SK-N-SH treated with all-trans-retinoic acid at 6 μM for 48 hours (cell line): ENCODE data around the gene NCDN.
A peak's percentile ranks its signal among the peaks of the same experiment; 100 is the strongest.

ENCODE experiments used
- ATAC-seq: fragments of 200-7000 bp; cut with Tn5 transposase; 3 replicates; pipeline ENCODE4 v1.9.1; 2020; ENCODE audit warnings: mild to moderate bottlenecking, moderate library complexity
- BACH2 ChIP-seq: fragments of 250-450 bp; sonication (Bioruptor Pico); IDR thresholded peaks from 2 replicates; pipeline ENCODE4 v1.9.0; 2021; ENCODE audit warnings: mild to moderate bottlenecking, borderline replicate concordance
- CSDC2 ChIP-seq: fragments of 250-450 bp; sonication (Bioruptor Pico); IDR thresholded peaks from 2 replicates; pipeline ENCODE4 v1.5.0; 2020; ENCODE audit warnings: mild to moderate bottlenecking, moderate library complexity
- ESRRG ChIP-seq: fragments of 250-450 bp; sonication (Bioruptor Pico); IDR thresholded peaks from 2 replicates; pipeline ENCODE4 v1.6.1; 2021; ENCODE audit warnings: mild to moderate bottlenecking
- GLIS3 ChIP-seq: fragments of 250-450 bp; sonication (Bioruptor Pico); IDR thresholded peaks from 2 replicates; pipeline ENCODE4 v1.5.0; 2020; ENCODE audit warnings: mild to moderate bottlenecking, moderate library complexity
- ISL1 ChIP-seq: fragments of 250-450 bp; sonication (Bioruptor Pico); IDR thresholded peaks from 2 replicates; pipeline ENCODE4 v2.1.2; 2022; ENCODE audit warnings: mild to moderate bottlenecking, moderate library complexity
- PPARA ChIP-seq: fragments of 250-450 bp; sonication (Bioruptor Pico); IDR thresholded peaks from 2 replicates; pipeline ENCODE4 v1.5.0; 2020; ENCODE audit warnings: mild to moderate bottlenecking, borderline replicate concordance
- TCF4 ChIP-seq: fragments of 250-450 bp; sonication (Bioruptor Pico); IDR thresholded peaks from 2 replicates; pipeline ENCODE4 v1.8.0; 2021; ENCODE audit warnings: mild to moderate bottlenecking, moderate library complexity, borderline replicate concordance
- TOX ChIP-seq: fragments of 250-450 bp; sonication (Bioruptor Pico); IDR thresholded peaks from 2 replicates; pipeline ENCODE4 v1.8.0; 2021; ENCODE audit warnings: mild to moderate bottlenecking, moderate library complexity, borderline replicate concordance
- ZC3H10 ChIP-seq: fragments of 250-450 bp; sonication (Bioruptor Pico); IDR thresholded peaks from 2 replicates; pipeline ENCODE4 v1.5.1; 2021; ENCODE audit warnings: mild to moderate bottlenecking, moderate library complexity
- ZFP3 ChIP-seq: fragments of 250-450 bp; sonication (Bioruptor Pico); IDR thresholded peaks from 2 replicates; pipeline ENCODE4 v1.5.0; 2020; ENCODE audit warnings: mild to moderate bottlenecking, moderate library complexity
- ZFP30 ChIP-seq: fragments of 450-650 bp; formaldehyde crosslinking; IDR thresholded peaks from 2 replicates; pipeline ENCODE4 v1.5.0; 2022; ENCODE audit warnings: mild to moderate bottlenecking, moderate library complexity
- ZNF565 ChIP-seq: fragments of 450-650 bp; formaldehyde crosslinking; conservative IDR thresholded peaks from 2 replicates; pipeline ENCODE4 v1.5.0; 2020; ENCODE audit warnings: low read depth, mild to moderate bottlenecking, moderate library complexity
- ZNF70 ChIP-seq: fragments of 450-650 bp; formaldehyde crosslinking; IDR thresholded peaks from 2 replicates; pipeline ENCODE4 v1.5.0; 2020; ENCODE audit warnings: mild to moderate bottlenecking, moderate library complexity
- TF ChIP-seq, protein P1 (sequence below): fragments of 250-450 bp; sonication (Bioruptor Pico); IDR thresholded peaks from 2 replicates; pipeline ENCODE4 v1.5.1; 2020; ENCODE audit warnings: low read depth, mild to moderate bottlenecking, moderate library complexity
- TF ChIP-seq, protein P2 (sequence below): fragments of 250-450 bp; sonication (Bioruptor Pico); IDR thresholded peaks from 2 replicates; pipeline ENCODE4 v1.8.0; 2021; ENCODE audit warnings: low read depth, mild to moderate bottlenecking, moderate library complexity, borderline replicate concordance
- TF ChIP-seq, protein P3 (sequence below): fragments of 250-450 bp; sonication (Bioruptor Pico); IDR thresholded peaks from 2 replicates; pipeline ENCODE4 v1.5.1; 2021; ENCODE audit warnings: mild to moderate bottlenecking, moderate library complexity

The NCDN gene

DNA sequence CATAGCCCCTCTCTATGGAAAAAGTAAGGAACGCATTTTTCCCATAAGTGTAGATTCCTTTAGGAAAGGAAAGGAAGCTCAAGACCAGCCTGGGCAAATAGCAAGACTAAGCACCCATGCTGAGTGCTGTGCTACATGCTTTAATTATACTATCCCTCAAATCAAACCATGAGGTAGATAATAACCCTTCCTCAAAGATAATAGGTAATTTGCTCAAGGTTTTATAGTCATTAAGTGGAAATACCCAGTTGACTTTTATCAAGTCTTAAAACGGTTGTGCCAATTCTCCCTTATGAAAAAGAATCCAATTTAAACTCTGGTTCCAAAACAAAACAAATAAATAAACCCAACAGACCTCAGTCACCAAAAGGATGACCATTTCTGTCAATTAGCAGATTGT lies 3.7 kb upstream of the NCDN start:
- ATAC-seq = no peak
- TF ChIP-seq, protein P1, sequence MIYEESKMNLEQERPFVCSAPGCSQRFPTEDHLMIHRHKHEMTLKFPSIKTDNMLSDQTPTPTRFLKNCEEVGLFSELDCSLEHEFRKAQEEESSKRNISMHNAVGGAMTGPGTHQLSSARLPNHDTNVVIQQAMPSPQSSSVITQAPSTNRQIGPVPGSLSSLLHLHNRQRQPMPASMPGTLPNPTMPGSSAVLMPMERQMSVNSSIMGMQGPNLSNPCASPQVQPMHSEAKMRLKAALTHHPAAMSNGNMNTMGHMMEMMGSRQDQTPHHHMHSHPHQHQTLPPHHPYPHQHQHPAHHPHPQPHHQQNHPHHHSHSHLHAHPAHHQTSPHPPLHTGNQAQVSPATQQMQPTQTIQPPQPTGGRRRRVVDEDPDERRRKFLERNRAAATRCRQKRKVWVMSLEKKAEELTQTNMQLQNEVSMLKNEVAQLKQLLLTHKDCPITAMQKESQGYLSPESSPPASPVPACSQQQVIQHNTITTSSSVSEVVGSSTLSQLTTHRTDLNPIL = no peak
- TF ChIP-seq ESRRG (CRISPR knock-in tag) (no peak), ZFP30 (no peak), BACH2 (CRISPR knock-in tag) (no peak), GLIS3 (CRISPR knock-in tag) (no peak), ZNF565 (CRISPR knock-in tag) (no peak), ZFP3 (CRISPR knock-in tag) (no peak), CSDC2 (CRISPR knock-in tag) (no peak), TOX (CRISPR knock-in tag) (no peak), TCF4 (CRISPR knock-in tag) (no peak)
- TF ChIP-seq, protein P2, sequence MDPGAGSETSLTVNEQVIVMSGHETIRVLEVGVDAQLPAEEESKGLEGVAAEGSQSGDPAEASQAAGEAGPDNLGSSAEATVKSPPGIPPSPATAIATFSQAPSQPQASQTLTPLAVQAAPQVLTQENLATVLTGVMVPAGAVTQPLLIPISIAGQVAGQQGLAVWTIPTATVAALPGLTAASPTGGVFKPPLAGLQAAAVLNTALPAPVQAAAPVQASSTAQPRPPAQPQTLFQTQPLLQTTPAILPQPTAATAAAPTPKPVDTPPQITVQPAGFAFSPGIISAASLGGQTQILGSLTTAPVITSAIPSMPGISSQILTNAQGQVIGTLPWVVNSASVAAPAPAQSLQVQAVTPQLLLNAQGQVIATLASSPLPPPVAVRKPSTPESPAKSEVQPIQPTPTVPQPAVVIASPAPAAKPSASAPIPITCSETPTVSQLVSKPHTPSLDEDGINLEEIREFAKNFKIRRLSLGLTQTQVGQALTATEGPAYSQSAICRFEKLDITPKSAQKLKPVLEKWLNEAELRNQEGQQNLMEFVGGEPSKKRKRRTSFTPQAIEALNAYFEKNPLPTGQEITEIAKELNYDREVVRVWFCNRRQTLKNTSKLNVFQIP = no peak
- TF ChIP-seq, protein P3, sequence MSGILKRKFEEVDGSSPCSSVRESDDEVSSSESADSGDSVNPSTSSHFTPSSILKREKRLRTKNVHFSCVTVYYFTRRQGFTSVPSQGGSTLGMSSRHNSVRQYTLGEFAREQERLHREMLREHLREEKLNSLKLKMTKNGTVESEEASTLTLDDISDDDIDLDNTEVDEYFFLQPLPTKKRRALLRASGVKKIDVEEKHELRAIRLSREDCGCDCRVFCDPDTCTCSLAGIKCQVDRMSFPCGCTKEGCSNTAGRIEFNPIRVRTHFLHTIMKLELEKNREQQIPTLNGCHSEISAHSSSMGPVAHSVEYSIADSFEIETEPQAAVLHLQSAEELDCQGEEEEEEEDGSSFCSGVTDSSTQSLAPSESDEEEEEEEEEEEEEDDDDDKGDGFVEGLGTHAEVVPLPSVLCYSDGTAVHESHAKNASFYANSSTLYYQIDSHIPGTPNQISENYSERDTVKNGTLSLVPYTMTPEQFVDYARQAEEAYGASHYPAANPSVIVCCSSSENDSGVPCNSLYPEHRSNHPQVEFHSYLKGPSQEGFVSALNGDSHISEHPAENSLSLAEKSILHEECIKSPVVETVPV (CRISPR knock-in tag) = no peak
- TF ChIP-seq, all 23 proteins: peak for 0

DNA sequence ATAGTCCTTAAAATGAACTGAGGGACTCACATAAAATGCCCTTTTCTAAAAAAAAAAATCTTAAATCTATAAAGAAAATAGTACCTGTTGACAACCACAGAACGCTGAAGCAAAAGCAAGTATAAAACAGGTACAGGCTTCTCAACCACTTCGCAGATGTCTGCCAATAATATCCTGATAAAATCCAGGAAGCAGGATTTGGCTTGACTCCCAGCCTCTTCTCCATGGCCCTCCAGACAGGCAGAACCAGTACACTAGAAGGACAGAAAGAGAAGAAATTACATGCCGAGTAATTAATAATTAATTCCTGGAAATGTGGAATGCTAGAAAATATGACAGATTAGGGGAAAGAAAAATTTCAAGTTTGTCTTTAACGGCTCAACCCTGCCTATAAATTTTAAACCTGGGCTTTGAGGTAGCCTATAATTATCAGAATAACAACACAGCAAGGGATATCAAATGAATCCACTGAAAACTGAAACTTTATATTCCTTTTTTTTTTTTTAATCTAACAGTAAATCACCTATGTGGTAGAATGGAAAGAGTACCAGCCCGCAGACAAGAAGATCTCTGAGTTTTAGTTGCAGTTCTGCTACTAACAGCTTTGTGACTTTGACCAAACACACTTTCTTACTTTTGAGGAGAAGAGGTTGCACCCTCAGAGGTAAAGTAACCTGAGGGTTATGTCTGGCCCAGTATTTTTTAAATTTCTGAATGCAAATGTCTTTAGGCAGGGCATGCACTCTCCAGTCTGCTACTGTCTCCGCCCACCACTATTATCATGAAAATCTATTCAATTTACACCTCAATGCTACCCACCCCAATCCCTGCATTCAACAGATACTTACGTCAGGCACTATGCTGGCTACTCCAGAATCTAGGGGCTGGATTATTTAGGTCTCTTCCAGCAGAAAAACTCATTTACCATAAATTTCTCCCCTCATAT lies 3.1 kb upstream of the NCDN start:
- ATAC-seq = no peak
- TF ChIP-seq, protein P1 = no peak
- TF ChIP-seq ISL1 (CRISPR knock-in tag) = 0 out of 2 replicates have a peak, but pooled peaks have one; percentile 9
- TF ChIP-seq TOX (CRISPR knock-in tag) = no peak
- no peak for TF ChIP-seq ZNF70 (CRISPR knock-in tag)
- TF ChIP-seq ZC3H10 (CRISPR knock-in tag) = no peak
- no peak for TF ChIP-seq ESRRG (CRISPR knock-in tag)
- peak; percentile 46; the same call in 1 of the 2 replicates for TF ChIP-seq TCF4 (CRISPR knock-in tag)

DNA sequence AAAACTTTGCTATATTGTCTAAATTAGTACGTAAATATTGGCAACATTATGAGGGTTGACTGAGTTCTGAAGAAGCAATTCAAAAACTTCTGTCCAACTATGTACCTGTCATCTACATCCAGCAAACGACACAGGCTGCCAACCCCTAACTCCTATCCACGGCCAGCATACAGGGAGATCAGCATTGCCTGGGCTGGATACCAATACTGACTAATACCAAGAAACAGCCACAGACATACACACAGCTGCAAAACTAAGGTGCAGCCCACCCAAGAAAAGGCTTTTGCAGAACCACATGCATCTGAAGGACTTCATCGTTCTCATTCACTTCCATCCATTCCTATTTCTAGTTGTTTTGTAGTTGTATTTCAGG lies 2.4 kb upstream of the NCDN start:
- no peak for ATAC-seq
- TF ChIP-seq, protein P1 = no peak
- TF ChIP-seq, protein P3 (CRISPR knock-in tag) = no peak
- TF ChIP-seq ZFP3 (CRISPR knock-in tag) (no peak), GLIS3 (CRISPR knock-in tag) (no peak), PPARA (CRISPR knock-in tag) (no peak), ZFP30 (no peak), ZNF565 (CRISPR knock-in tag) (no peak)
